Neural cell (in vitro differentiated cells): ENCODE measurements around the gene ZNF277. TPM values are rescaled to one million over a fixed set of nuclear protein-coding genes. Genes with fewer than 3 reads are reported as not detected.

Source experiments
- H2AFZ ChIP-seq: fragments of 200-600, 300-800 bp; sonication (generic), shearing (Covaris generic); 2 replicates; pipeline ENCODE4 v1.6.0; 2014; ENCODE audit warnings: low read depth, mild to moderate bottlenecking, antibody characterized with exemption, low read length, moderate library complexity
- H3F3A ChIP-seq: fragments of 200-600 bp; shearing (Covaris generic); 2 replicates; pipeline ENCODE4 v1.6.1; 2016; ENCODE audit warnings: mild to moderate bottlenecking, moderate library complexity, mixed read lengths, antibody characterized with exemption, low read length; ENCODE audit not compliant: insufficient read depth, poor library complexity, severe bottlenecking
- H3K27ac ChIP-seq: fragments of 200-600, 300-800 bp; sonication (generic), shearing (Covaris generic); 2 replicates; pipeline ENCODE4 v1.5.1; 2014; ENCODE audit warnings: mild to moderate bottlenecking, low read length, moderate library complexity
- H3K27me3 ChIP-seq: fragments of 300-800, 200-600 bp; sonication (generic), shearing (Covaris generic); 2 replicates; pipeline ENCODE4 v1.6.0; 2014; ENCODE audit warnings: mild to moderate bottlenecking, low read depth, low read length, moderate library complexity; ENCODE audit not compliant: insufficient read depth
- H3K36me3 ChIP-seq: fragments of 300-800, 200-600 bp; sonication (generic), shearing (Covaris generic); 2 replicates; pipeline ENCODE4 v1.5.1; 2014; ENCODE audit warnings: mild to moderate bottlenecking, antibody characterized with exemption, low read length, moderate library complexity; ENCODE audit not compliant: insufficient read depth
- H3K4me2 ChIP-seq: fragments of 300-800, 200-600 bp; sonication (generic), shearing (Covaris generic); 2 replicates; pipeline ENCODE4 v1.6.0; 2014; ENCODE audit warnings: mild to moderate bottlenecking, low read length
- H3K4me3 ChIP-seq: fragments of 300-800, 200-600 bp; sonication (generic), shearing (Covaris generic); 2 replicates; pipeline ENCODE4 v1.5.1; 2014; ENCODE audit warnings: mild to moderate bottlenecking, low read length, moderate library complexity
- H3K79me2 ChIP-seq: fragments of 200-600 bp; shearing (Covaris generic); replicated peaks from 2 replicates; pipeline ENCODE4 v1.6.0; 2014; ENCODE audit warnings: mild to moderate bottlenecking, low read length, moderate library complexity; ENCODE audit not compliant: insufficient read depth
- H3K9ac ChIP-seq: fragments of 300-800, 200-600 bp; sonication (generic), shearing (Covaris generic); 2 replicates; pipeline ENCODE4 v1.6.1; 2016; ENCODE audit warnings: mild to moderate bottlenecking, low read length, mixed read lengths
- H3K9me2 ChIP-seq: fragments of 200-600 bp; shearing (Covaris generic); 2 replicates; pipeline ENCODE4 v1.6.1; 2016; ENCODE audit warnings: mild to moderate bottlenecking, low read length, mixed read lengths; ENCODE audit not compliant: insufficient read depth
- H3K9me3 ChIP-seq: fragments of 200-600, 300-800 bp; sonication (generic), shearing (Covaris generic); 2 replicates; pipeline ENCODE4 v1.6.1; 2016; ENCODE audit warnings: mild to moderate bottlenecking, mixed run types, low read length, moderate library complexity, mixed read lengths
- H4K20me1 ChIP-seq: fragments of 200-600 bp; shearing (Covaris generic); 2 replicates; pipeline ENCODE4 v1.6.1; 2016; ENCODE audit warnings: mild to moderate bottlenecking, mixed run types; ENCODE audit not compliant: insufficient read depth
- CTCF ChIP-seq: fragments of 450-650 bp; IDR thresholded peaks from 2 replicates; pipeline ENCODE4 v1.5.1; 2014; ENCODE audit warnings: antibody characterized with exemption, mild to moderate bottlenecking, moderate library complexity; ENCODE audit not compliant: poor library complexity, severe bottlenecking
- EP300 ChIP-seq: fragments of 450-650 bp; conservative IDR thresholded peaks from 2 replicates; pipeline ENCODE4 v1.6.1; 2014; ENCODE audit warnings: antibody characterized with exemption, mild to moderate bottlenecking, moderate library complexity; ENCODE audit not compliant: poor library complexity, severe bottlenecking
- EZH2 ChIP-seq: fragments of 200-600, 300-800 bp; shearing (Covaris generic), sonication (generic); IDR thresholded peaks from 2 replicates; pipeline ENCODE4 v1.6.1; 2014; ENCODE audit warnings: antibody characterized with exemption, low read length, borderline replicate concordance, mild to moderate bottlenecking; ENCODE audit not compliant: insufficient read depth, poor library complexity, severe bottlenecking
- MXI1 ChIP-seq: fragments of 450-650 bp; conservative IDR thresholded peaks from 2 replicates; pipeline ENCODE4 v1.6.1; 2014; ENCODE audit warnings: antibody characterized with exemption, mild to moderate bottlenecking; ENCODE audit not compliant: poor library complexity, severe bottlenecking
- POLR2AphosphoS5 ChIP-seq: IDR thresholded peaks from 2 replicates; pipeline ENCODE4 v1.6.1; 2012
- RAD21 ChIP-seq: fragments of 450-650 bp; conservative IDR thresholded peaks from 2 replicates; pipeline ENCODE4 v1.6.1; 2014; ENCODE audit warnings: antibody characterized with exemption, mild to moderate bottlenecking, moderate library complexity
- REST ChIP-seq: IDR thresholded peaks from 2 replicates; pipeline ENCODE4 v1.6.1; 2012; ENCODE audit warnings: borderline replicate concordance
- SMC3 ChIP-seq: fragments of 450-650 bp; conservative IDR thresholded peaks from 2 replicates; pipeline ENCODE4 v1.6.1; 2014; ENCODE audit warnings: antibody characterized with exemption, mild to moderate bottlenecking, moderate library complexity; ENCODE audit not compliant: poor library complexity
- TAF1 ChIP-seq: IDR thresholded peaks from 2 replicates; pipeline ENCODE4 v1.6.1; 2012; ENCODE audit warnings: low read depth
- polyA plus RNA-seq: library from polyadenylated mRNA; depleted of rRNA; stranded (reverse); fragments of >200 nt; gene quantifications from 2 replicates; pipeline ENCODE4 v1.2.3, GENCODE V29; 2014

ZNF277 gene
- polyA plus RNA-seq, 1 donor from 2014 or later: 30.0 TPM

GRCh38 chr7:112359086-112359485 is 152.6 kb downstream of the ZNF277 start:
- H2AFZ ChIP-seq: no peak overlapping the region
- no peak overlapping the region for H3K9ac ChIP-seq
- H3K9me2 ChIP-seq: no peaks in the 10 kb centered on the region
- no peaks in the 10 kb centered on the region for H3K27me3 ChIP-seq
- TF ChIP-seq POLR2AphosphoS5: no peak
- no peak for TF ChIP-seq EZH2
- no peak for TF ChIP-seq RAD21
- no peak for TF ChIP-seq MXI1
- no peak for TF ChIP-seq EP300
- no peak for TF ChIP-seq SMC3
- TF ChIP-seq TAF1: no peak
- no peak for TF ChIP-seq REST
- TF ChIP-seq CTCF: no peak
- no peak overlapping the region for H3K4me3 ChIP-seq
- H3K36me3 ChIP-seq: no peaks in the 10 kb centered on the region
- H3K9me3 ChIP-seq: no peaks in the 10 kb centered on the region
- H3K4me2 ChIP-seq: no peak overlapping the region
- no peak overlapping the region for H3K27ac ChIP-seq
- no peaks in the 10 kb centered on the region for H3F3A ChIP-seq
- no peaks in the 10 kb centered on the region for H4K20me1 ChIP-seq
- no peaks in the 10 kb centered on the region for H3K79me2 ChIP-seq

DNA sequence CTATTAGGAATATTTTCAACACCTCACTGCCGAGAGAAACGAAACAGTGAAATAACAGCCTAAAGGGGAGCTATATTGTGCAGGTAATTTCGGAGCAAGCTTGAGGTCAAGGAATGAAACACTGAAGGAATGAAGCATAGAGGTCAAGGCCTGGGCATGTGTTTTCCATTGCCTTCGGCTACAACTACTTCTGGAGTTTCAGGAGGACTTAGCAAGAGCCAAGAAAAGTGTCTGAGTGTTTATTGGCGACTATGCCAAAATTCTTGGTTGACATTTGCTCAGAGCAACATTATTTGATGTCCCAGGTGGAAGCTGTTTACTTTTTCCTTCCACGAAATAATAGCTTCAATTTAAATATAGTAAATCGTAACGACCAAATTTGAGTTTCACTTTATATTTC is 154.2 kb downstream of the ZNF277 start:
- Histone ChIP-seq H3K36me3 (no peaks in the 10 kb centered on the region), H3K9me2 (no peaks in the 10 kb centered on the region), H3K9ac (no peak overlapping the region), H3K4me3 (no peak overlapping the region), H3K9me3 (no peaks in the 10 kb centered on the region), H3K79me2 (no peaks in the 10 kb centered on the region), H3K4me2 (no peak overlapping the region), H4K20me1 (no peaks in the 10 kb centered on the region), H3F3A (no peaks in the 10 kb centered on the region), H2AFZ (no peak overlapping the region), H3K27ac (no peak overlapping the region), H3K27me3 (no peaks in the 10 kb centered on the region)
- TF ChIP-seq RAD21 (no peak), CTCF (no peak), EZH2 (no peak), POLR2AphosphoS5 (no peak), TAF1 (no peak), MXI1 (no peak), SMC3 (no peak), REST (no peak), EP300 (no peak)
